ENCODE results near the gene TOP3A. TPM values are rescaled to one million over a fixed set of nuclear protein-coding genes. Genes with fewer than 3 reads are reported as not detected.

TOP3A gene
- polyA plus RNA-seq, 3 donors: 42.9 to 58.2 (median 53.7) TPM

GRCh38 chr17:18235743-18236256 is 79.0 kb downstream of the TOP3A start:
- DNase-seq: no peak

GRCh38 chr17:18234853-18235380 is 79.9 kb downstream of the TOP3A start:
- no peak for DNase-seq

- no peak for DNase-seq
These were observed 80.8 kb downstream of the TOP3A start for GRCh38 chr17:18233803-18234518.

GRCh38 chr17:18231164-18231563 is 83.6 kb downstream of the TOP3A start:
- DNase-seq: no peak

- no peak for DNase-seq
These were observed 84.3 kb downstream of the TOP3A start for GRCh38 chr17:18230288-18231141.

- no peak for DNase-seq
These were observed 85.0 kb downstream of the TOP3A start for GRCh38 chr17:18229771-18230170.

- no peak for DNase-seq
These were observed 85.5 kb downstream of the TOP3A start for GRCh38 chr17:18229254-18229653.

- DNase-seq: no peak
These were observed 86.6 kb downstream of the TOP3A start for GRCh38 chr17:18228176-18228682.

GRCh38 chr17:18227635-18228034 is 87.2 kb downstream of the TOP3A start:
- no peak for DNase-seq

GRCh38 chr17:18226284-18226945 is 88.4 kb downstream of the TOP3A start:
- no peak for DNase-seq

GRCh38 chr17:18225642-18226283 is 89.0 kb downstream of the TOP3A start:
- DNase-seq: no peak

GRCh38 chr17:18225121-18225641 is 89.6 kb downstream of the TOP3A start, which contains the start of gene LLGL1:
LLGL1 (plus strand) TSS chr17:18225635; CDS start chr17:18225683, 48 bp downstream.
- peak; percentile 96 for DNase-seq

GRCh38 chr17:18224387-18225120 is 90.2 kb downstream of the TOP3A start:
- DNase-seq: no peak

GRCh38 chr17:18224053-18224386 is 90.8 kb downstream of the TOP3A start:
- DNase-seq: no peak

Other genes starting within 250 kb of the TOP3A start
- 10 to 100 TPM; 39.2 to 45.3 (median 41.5) TPM for gene DRG2, start 227.0 kb downstream of the TOP3A start, polyA plus RNA-seq (ENCODE audit: insufficient read length in 3 of 3)
- 1 to 10 TPM; 2.2 to 4.8 (median 3.3) TPM for gene MYO15A, start 206.2 kb downstream of the TOP3A start, polyA plus RNA-seq (ENCODE audit: insufficient read length in 3 of 3)
- 10 to 100 TPM; 70.6 to 74.7 (median 74.3) TPM for gene ALKBH5, start 131.2 kb downstream of the TOP3A start, polyA plus RNA-seq (ENCODE audit: insufficient read length in 3 of 3)
- 10 to 100 TPM; 31.3 to 40.5 (median 39.5) TPM for gene LLGL1, start 89.4 kb downstream of the TOP3A start, polyA plus RNA-seq (ENCODE audit: insufficient read length in 3 of 3)
- 100 to 1,000 TPM; 140 to 159 (median 142) TPM for gene FLII, start 56.3 kb downstream of the TOP3A start, polyA plus RNA-seq (ENCODE audit: insufficient read length in 3 of 3)
- 10 to 100 TPM; 17.2 to 21.7 (median 19.2) TPM for gene MIEF2, start 54.3 kb downstream of the TOP3A start, polyA plus RNA-seq (ENCODE audit: insufficient read length in 3 of 3)
- 10 to 100 TPM; 15.2 to 19.1 (median 17.8) TPM for gene SMCR8, start 299 bp upstream of the TOP3A start, polyA plus RNA-seq (ENCODE audit: insufficient read length in 3 of 3)
- gene SHMT1, start 48.6 kb upstream of the TOP3A start, polyA plus RNA-seq (ENCODE audit: insufficient read length in 3 of 3): 10 to 100 TPM; 56.0 to 66.7 (median 63.7) TPM
- 1 to 10 TPM in 1 of 3 donors, under 1 TPM in 2; 0.67 to 1.2 (median 0.71) TPM for gene EVPLL, start 62.8 kb upstream of the TOP3A start, polyA plus RNA-seq (ENCODE audit: insufficient read length in 3 of 3)
- not detected for gene LGALS9C, start 161.8 kb upstream of the TOP3A start, polyA plus RNA-seq (ENCODE audit: insufficient read length in 3 of 3)